Measurements from ENCODE around the gene CLINT1.

Gene CLINT1

GRCh38 chr5:157818368-157818767 is 40.6 kb downstream of the CLINT1 start:
- TF ChIP-seq CTCF (IDR thresholded peaks at IDR 0.05; ENCODE audit: insufficient read depth, missing control alignments): no peak
- FAIRE-seq (no peak), DNase-seq (ENCODE audit: insufficient read length, low spot score) (no peak)

GRCh38 chr5:157817928-157818327 is 41.0 kb downstream of the CLINT1 start:
- no peak for TF ChIP-seq CTCF (IDR thresholded peaks at IDR 0.05; ENCODE audit: insufficient read depth, missing control alignments)
- FAIRE-seq: no peak

GRCh38 chr5:157817387-157817702 is 41.6 kb downstream of the CLINT1 start:
- no peak for TF ChIP-seq CTCF (IDR thresholded peaks at IDR 0.05; ENCODE audit: insufficient read depth, missing control alignments)
- FAIRE-seq: no peak
- DNase-seq (ENCODE audit: insufficient read length, low spot score): no peak

More at GRCh38 chr5:157817928-157818327, 41.0 kb downstream of the CLINT1 start:
- no peak for DNase-seq (ENCODE audit: insufficient read length, low spot score)

GRCh38 chr5:157816682-157817386 is 42.1 kb downstream of the CLINT1 start:
- no peak for DNase-seq (ENCODE audit: insufficient read length, low spot score)

GRCh38 chr5:157812086-157812485 is 46.9 kb downstream of the CLINT1 start:
- FAIRE-seq: no peak
- no peak for TF ChIP-seq CTCF (IDR thresholded peaks at IDR 0.05; ENCODE audit: insufficient read depth, missing control alignments)
- no peak for DNase-seq (ENCODE audit: insufficient read length, low spot score)

More at GRCh38 chr5:157816682-157817386, 42.1 kb downstream of the CLINT1 start:
- peak; percentile 42 for TF ChIP-seq CTCF (IDR thresholded peaks at IDR 0.05; ENCODE audit: insufficient read depth, missing control alignments)
- no peak for FAIRE-seq

GRCh38 chr5:157808043-157808442 is 50.9 kb downstream of the CLINT1 start:
- FAIRE-seq: no peak
- no peak for TF ChIP-seq CTCF (IDR thresholded peaks at IDR 0.05; ENCODE audit: insufficient read depth, missing control alignments)
- no peak for DNase-seq (ENCODE audit: insufficient read length, low spot score)

- FAIRE-seq (no peak), DNase-seq (ENCODE audit: insufficient read length, low spot score) (no peak)
- TF ChIP-seq CTCF (IDR thresholded peaks at IDR 0.05; ENCODE audit: insufficient read depth, missing control alignments): no peak
Observed at GRCh38 chr5:157802736-157803135, 56.2 kb downstream of the CLINT1 start.
